CD14-positive monocyte (primary cell): ENCODE measurements around the gene SLC26A9. TPM values are rescaled to one million over a fixed set of nuclear protein-coding genes. Genes with fewer than 3 reads are reported as not detected.

Source experiments
- DNase-seq, 3 donors: peaks; one replicate each; pipeline ENCODE4 v3.0.0-alpha.2; 2011 to 2022
- H2AFZ ChIP-seq: 2 replicates; pipeline ENCODE4 v1.6.0; 2012; ENCODE audit warnings: mild to moderate bottlenecking, low read depth, low read length, inconsistent platforms; ENCODE audit not compliant: insufficient read depth, poor library complexity, severe bottlenecking
- H3K27ac ChIP-seq, 2 donors: 1 replicate in 1 of 2; 2 replicates in 1 of 2; pipeline ENCODE4 v1.5.1; 2012 to 2013; ENCODE audit warnings: low read length in 2 of 2, control low read depth in 1 of 2, inconsistent platforms in 1 of 2, low read depth in 1 of 2, mild to moderate bottlenecking in 1 of 2
- H3K27me3 ChIP-seq, 2 donors: one replicate each; pipeline versions ENCODE4 v1.6.0 to v1.6.1; 2011 to 2013; ENCODE audit warnings: low read length in 2 of 2; ENCODE audit not compliant: control insufficient read depth in 2 of 2, insufficient read depth in 2 of 2
- H3K36me3 ChIP-seq, 2 donors: replicated peaks in 1 of 2; 1 replicate in 1 of 2; 2 replicates in 1 of 2; pipeline versions ENCODE4 v1.5.1 to v1.6.1; 2012 to 2013; ENCODE audit warnings: low read length in 2 of 2, control low read depth in 1 of 2, inconsistent platforms in 1 of 2, mild to moderate bottlenecking in 1 of 2; ENCODE audit not compliant: insufficient read depth in 2 of 2, control insufficient read depth in 1 of 2
- H3K4me1 ChIP-seq, 2 donors: 1 replicate in 1 of 2; 2 replicates in 1 of 2; pipeline versions ENCODE4 v1.5.1 to v1.6.1; 2012 to 2013; ENCODE audit warnings: low read length in 2 of 2, control low read depth in 1 of 2, inconsistent platforms in 1 of 2, mild to moderate bottlenecking in 1 of 2, moderate library complexity in 1 of 2; ENCODE audit not compliant: insufficient read depth in 2 of 2, control insufficient read depth in 1 of 2
- H3K4me2 ChIP-seq: replicated peaks from 2 replicates; pipeline ENCODE3; 2012; ENCODE audit warnings: low read length, moderate library complexity, mild to moderate bottlenecking; ENCODE audit not compliant: poor library complexity, severe bottlenecking; ENCODE audit errors: extremely low read depth
- H3K4me3 ChIP-seq, 3 experiments: fragments of 200-600 bp in 1 of 3; sonication (generic) in 1 of 3; replicated peaks in 1 of 3; 1 replicate in 2 of 3; 2 replicates in 1 of 3; pipeline ENCODE4 v1.5.1; 2011 to 2013; ENCODE audit warnings: low read length in 3 of 3, mild to moderate bottlenecking in 3 of 3, control low read depth in 2 of 3, low read depth in 2 of 3, inconsistent platforms in 1 of 3, moderate library complexity in 1 of 3
- H3K79me2 ChIP-seq: 2 replicates; pipeline ENCODE4 v1.6.0; 2012; ENCODE audit warnings: mild to moderate bottlenecking, control low read depth, inconsistent platforms, low read length, moderate library complexity; ENCODE audit not compliant: insufficient read depth
- H3K9ac ChIP-seq: 2 replicates; pipeline ENCODE4 v1.6.0; 2017; ENCODE audit warnings: low read length, mild to moderate bottlenecking; ENCODE audit not compliant: insufficient read depth, poor library complexity, severe bottlenecking
- H3K9me3 ChIP-seq, 2 donors: replicated peaks in 1 of 2; 1 replicate in 1 of 2; 2 replicates in 1 of 2; pipeline versions ENCODE4 v1.5.1 to v1.6.1; 2012 to 2013; ENCODE audit warnings: low read length in 2 of 2, control low read depth in 1 of 2; ENCODE audit not compliant: control insufficient read depth in 1 of 2, insufficient read depth in 1 of 2
- H4K20me1 ChIP-seq: 2 replicates; pipeline ENCODE4 v1.6.0; 2012; ENCODE audit warnings: mild to moderate bottlenecking, low read length, control low read depth, moderate library complexity; ENCODE audit not compliant: insufficient read depth
- H3K27ac Mint-ChIP-seq, 7 donors: one replicate each; pipeline ENCODE4 v1.8.0; 2020; ENCODE audit warnings: mild to moderate bottlenecking in 7 of 7, mixed read lengths in 7 of 7, moderate library complexity in 6 of 7, inconsistent platforms in 2 of 7
- H3K27me3 Mint-ChIP-seq, 3 donors: one replicate each; pipeline ENCODE4 v1.8.0; 2021 to 2022; ENCODE audit warnings: low read depth in 3 of 3, mild to moderate bottlenecking in 3 of 3, mixed read lengths in 3 of 3, moderate library complexity in 3 of 3, inconsistent platforms in 1 of 3
- H3K36me3 Mint-ChIP-seq, 2 donors: one replicate each; pipeline ENCODE4 v1.8.0; 2020; ENCODE audit warnings: mixed read lengths in 2 of 2, inconsistent platforms in 1 of 2, mild to moderate bottlenecking in 1 of 2
- H3K4me1 Mint-ChIP-seq: one replicate; pipeline ENCODE4 v1.8.0; 2020; ENCODE audit warnings: mild to moderate bottlenecking, mixed read lengths
- H3K4me3 Mint-ChIP-seq, 2 donors: one replicate each; pipeline ENCODE4 v1.8.0; 2020; ENCODE audit warnings: mild to moderate bottlenecking in 2 of 2, mixed read lengths in 2 of 2, moderate library complexity in 1 of 2
- H3K9me3 Mint-ChIP-seq, 7 donors: one replicate each; pipeline ENCODE4 v1.8.0; 2020 to 2022; ENCODE audit warnings: mixed read lengths in 7 of 7, mild to moderate bottlenecking in 6 of 7, moderate library complexity in 6 of 7, inconsistent platforms in 2 of 7
- WGBS: methylation state at CpG from one replicate; pipeline ENCODE4 v1.1.5; 2013; ENCODE audit warnings: missing lambda C conversion rate; ENCODE audit not compliant: insufficient coverage; 5-methylcytosine and 5-hydroxymethylcytosine counted together
- intact Hi-C, 2 donors: fragments of 100-400 bp; cut with micrococcal nuclease; formaldehyde crosslinking; loops; one replicate each; pipeline versions ENCODE4 v1.15.0 to v1.15.1; 2023
- polyA plus RNA-seq, 3 donors: library from polyadenylated mRNA; depleted of rRNA in 1 of 3; unstranded in 2 of 3; stranded (reverse) in 1 of 3; fragments of 300-500 nt in 2 of 3; fragments of >200 nt in 1 of 3; fragmentation: Illumina TruSeq in 2 of 3; gene quantifications; 1 replicate in 2 of 3; 2 replicates in 1 of 3; pipeline ENCODE4 v1.2.3, GENCODE V29; 2012 to 2021
- TF ChIP-seq, protein P1 (sequence below): fragments of 200-600 bp; IDR thresholded peaks from one replicate; pipeline ENCODE4 v1.8.0; 2022; ENCODE audit warnings: antibody characterized with exemption, mild to moderate bottlenecking

SLC26A9 gene
- polyA plus RNA-seq, 3 donors: 0.04 TPM; not detected in 2

DNA sequence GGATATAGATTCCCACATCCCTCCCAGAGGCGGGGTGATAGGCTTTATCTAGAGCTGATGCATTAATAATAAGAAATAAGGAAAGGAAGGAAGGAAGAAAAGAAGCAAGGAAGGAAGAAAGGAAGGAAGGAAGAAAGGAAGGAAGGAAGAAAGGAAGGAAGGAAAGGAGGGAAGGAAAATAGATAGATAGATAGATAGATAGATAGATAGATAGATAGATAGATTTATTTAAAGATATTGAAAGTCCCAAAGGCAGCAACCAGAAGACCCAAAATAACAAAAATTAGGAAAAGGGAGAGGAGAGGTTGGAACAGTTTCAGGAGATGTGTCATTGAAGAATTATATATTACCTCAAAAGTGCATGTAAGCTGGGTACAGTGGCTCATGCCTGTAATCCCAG, 12.2 kb upstream of the SLC26A9 start:
- Histone ChIP-seq H3K9ac (no peak overlapping the region), H3K27me3 (no peaks in the 10 kb centered on the region), H3K36me3 (no peaks in the 10 kb centered on the region), H3K4me3 (no peak overlapping the region), H3K4me1 (peaks cover 9 to 19% of the 10 kb centered on the region in 2 donors), H3K9me3 (no peaks in the 10 kb centered on the region), H3K4me2 (no peak overlapping the region), H4K20me1 (no peaks in the 10 kb centered on the region), H3K27ac (no peak overlapping the region), H3K79me2 (no peaks in the 10 kb centered on the region), H2AFZ (no peak overlapping the region)
- H3K36me3 Mint-ChIP-seq: no peaks in the 10 kb centered on the region
- H3K27ac Mint-ChIP-seq: no peak overlapping the region
- H3K4me3 Mint-ChIP-seq: no peak overlapping the region
- no peak for DNase-seq
- peaks cover 18% of the 10 kb centered on the region for H3K4me1 Mint-ChIP-seq
- no peaks in the 10 kb centered on the region for H3K9me3 Mint-ChIP-seq
- no CpG with 5 or more reads among the region's 1 CpG for whole genome bisulfite sequencing
- TF ChIP-seq, protein P1, sequence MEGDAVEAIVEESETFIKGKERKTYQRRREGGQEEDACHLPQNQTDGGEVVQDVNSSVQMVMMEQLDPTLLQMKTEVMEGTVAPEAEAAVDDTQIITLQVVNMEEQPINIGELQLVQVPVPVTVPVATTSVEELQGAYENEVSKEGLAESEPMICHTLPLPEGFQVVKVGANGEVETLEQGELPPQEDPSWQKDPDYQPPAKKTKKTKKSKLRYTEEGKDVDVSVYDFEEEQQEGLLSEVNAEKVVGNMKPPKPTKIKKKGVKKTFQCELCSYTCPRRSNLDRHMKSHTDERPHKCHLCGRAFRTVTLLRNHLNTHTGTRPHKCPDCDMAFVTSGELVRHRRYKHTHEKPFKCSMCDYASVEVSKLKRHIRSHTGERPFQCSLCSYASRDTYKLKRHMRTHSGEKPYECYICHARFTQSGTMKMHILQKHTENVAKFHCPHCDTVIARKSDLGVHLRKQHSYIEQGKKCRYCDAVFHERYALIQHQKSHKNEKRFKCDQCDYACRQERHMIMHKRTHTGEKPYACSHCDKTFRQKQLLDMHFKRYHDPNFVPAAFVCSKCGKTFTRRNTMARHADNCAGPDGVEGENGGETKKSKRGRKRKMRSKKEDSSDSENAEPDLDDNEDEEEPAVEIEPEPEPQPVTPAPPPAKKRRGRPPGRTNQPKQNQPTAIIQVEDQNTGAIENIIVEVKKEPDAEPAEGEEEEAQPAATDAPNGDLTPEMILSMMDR: no peak
- intact Hi-C loops: no loop called here
- peaks cover 10 to 11% (median 10%) of the 10 kb centered on the region in 3 donors for H3K27me3 Mint-ChIP-seq

DNA sequence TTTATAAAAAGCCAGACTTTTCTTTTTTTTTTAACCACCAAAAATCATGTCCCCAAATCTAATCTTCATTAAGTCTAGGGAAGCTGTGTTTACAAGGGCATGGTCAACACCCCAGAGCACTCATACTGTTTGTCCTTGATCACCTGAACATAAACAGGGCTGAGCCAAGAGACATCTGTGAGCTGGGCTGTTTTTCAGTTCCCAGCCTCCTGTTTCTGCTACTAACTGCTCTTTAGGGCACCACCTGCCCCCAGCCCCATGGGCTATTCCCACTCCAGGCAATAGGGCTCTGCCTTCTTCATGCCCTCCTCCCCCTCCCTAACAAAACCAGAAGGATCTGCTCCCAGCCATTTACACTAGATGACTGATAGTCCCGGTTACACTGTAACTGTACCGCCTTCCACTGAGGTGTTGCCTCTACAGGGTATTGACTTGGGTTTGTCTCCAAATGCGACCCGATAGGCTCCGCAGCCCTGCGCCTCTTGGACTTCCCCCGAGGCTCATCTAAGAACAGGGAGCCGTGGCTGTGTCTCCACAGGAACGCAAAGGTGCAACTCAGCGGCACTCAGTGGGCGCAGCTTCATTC, 11.7 kb upstream of the SLC26A9 start:
- H3K27me3 Mint-ChIP-seq: peaks cover 7 to 11% (median 10%) of the 10 kb centered on the region in 3 donors

More for the DNA sequence above, 11.7 kb upstream of the SLC26A9 start:
- no peak overlapping the region for H3K4me2 ChIP-seq
- H3K27me3 ChIP-seq: no peaks in the 10 kb centered on the region
- H3K36me3 ChIP-seq: no peaks in the 10 kb centered on the region
- no peaks in the 10 kb centered on the region for H3K79me2 ChIP-seq
- WGBS: 95% methylated on average over 7 of the region's 11 CpGs
- Mint-ChIP-seq H3K36me3 (no peaks in the 10 kb centered on the region), H3K27ac (no peak overlapping the region), H3K4me1 (peaks cover 18% of the 10 kb centered on the region), H3K4me3 (peak overlapping the region in 1 of 2 donors; percentile 46), H3K9me3 (no peaks in the 10 kb centered on the region)
- no peak for DNase-seq
- H3K9ac ChIP-seq: no peak overlapping the region
- no peak overlapping the region for H3K27ac ChIP-seq
- TF ChIP-seq, protein P1: no peak
- no peaks in the 10 kb centered on the region for H4K20me1 ChIP-seq
- no peaks in the 10 kb centered on the region for H3K9me3 ChIP-seq
- H3K4me3 ChIP-seq: no peak overlapping the region
- H2AFZ ChIP-seq: no peak overlapping the region
- H3K4me1 ChIP-seq: peaks cover 9 to 25% of the 10 kb centered on the region in 2 donors
- intact Hi-C loops: no loop called here
